ENCODE data around the gene CCND1.

- TF ChIP-seq GATA3 (IDR thresholded peaks at IDR 0.05; ENCODE audit: low read depth, low read length): no peak
- TF ChIP-seq GATA2 (IDR thresholded peaks at IDR 0.05; ENCODE audit: low read depth, low read length): no peak
These were observed 25.2 kb upstream of the CCND1 start for GRCh38 chr11:69615545-69616278.

All from SH-SY5Y (cell line).